H1 (cell line): ENCODE results near the gene MS4A5. TPM values are rescaled to one million over a fixed set of nuclear protein-coding genes. Genes with fewer than 3 reads are reported as not detected.

Experiments
- SIN3A ChIP-seq, 2 experiments: IDR thresholded peaks in 1 of 2; conservative IDR thresholded peaks in 1 of 2; 2 replicates each; pipeline ENCODE4 v1.6.1; 2011 to 2012; ENCODE audit warnings: low read length in 2 of 2, improper control_type of control experiment in 1 of 2, low read depth in 1 of 2, mild to moderate bottlenecking in 1 of 2
- polyA plus RNA-seq, 7 experiments: library from polyadenylated mRNA; depleted of rRNA in 3 of 7; stranded (reverse) in 5 of 7; unstranded in 2 of 7; fragments of >200 nt in 5 of 7; fragments of 200-250 nt in 2 of 7; gene quantifications; 1 replicate in 5 of 7; 2 replicates in 1 of 7; 4 replicates in 1 of 7; pipeline versions ENCODE4 v1.2.1 to v1.2.3, GENCODE V29; 2011 to 2013; ENCODE audit warnings: missing spikeins in 2 of 7, mixed read lengths in 2 of 7
- total RNA-seq: library from RNA; stranded (reverse); fragmentation: NEBNext Ultra II Directional; extraction: Animal tissue kit (Norgen Biotek cat#: 25700); gene quantifications from 2 replicates; pipeline ENCODE4 v1.2.1, GENCODE V29; 2021

The MS4A5 gene
- total and polyA plus RNA-seq, 2 of the 8 experiments (the other 6 are each of a cell fraction or from before 2014, with no cell fraction given): not detected

- TF ChIP-seq SIN3A (conservative IDR thresholded peaks at IDR 0.05 in 1 of 2, IDR thresholded peaks at IDR 0.05 in 1 of 2; ENCODE audit: low read depth in 1 of 2, low read length in 2 of 2): no peak
Observed at GRCh38 chr11:60492488-60493009, 63.2 kb downstream of the MS4A5 start, which contains the start of gene MS4A12 (continued).
